Measurements from ENCODE around the gene KDM3A.

DNA sequence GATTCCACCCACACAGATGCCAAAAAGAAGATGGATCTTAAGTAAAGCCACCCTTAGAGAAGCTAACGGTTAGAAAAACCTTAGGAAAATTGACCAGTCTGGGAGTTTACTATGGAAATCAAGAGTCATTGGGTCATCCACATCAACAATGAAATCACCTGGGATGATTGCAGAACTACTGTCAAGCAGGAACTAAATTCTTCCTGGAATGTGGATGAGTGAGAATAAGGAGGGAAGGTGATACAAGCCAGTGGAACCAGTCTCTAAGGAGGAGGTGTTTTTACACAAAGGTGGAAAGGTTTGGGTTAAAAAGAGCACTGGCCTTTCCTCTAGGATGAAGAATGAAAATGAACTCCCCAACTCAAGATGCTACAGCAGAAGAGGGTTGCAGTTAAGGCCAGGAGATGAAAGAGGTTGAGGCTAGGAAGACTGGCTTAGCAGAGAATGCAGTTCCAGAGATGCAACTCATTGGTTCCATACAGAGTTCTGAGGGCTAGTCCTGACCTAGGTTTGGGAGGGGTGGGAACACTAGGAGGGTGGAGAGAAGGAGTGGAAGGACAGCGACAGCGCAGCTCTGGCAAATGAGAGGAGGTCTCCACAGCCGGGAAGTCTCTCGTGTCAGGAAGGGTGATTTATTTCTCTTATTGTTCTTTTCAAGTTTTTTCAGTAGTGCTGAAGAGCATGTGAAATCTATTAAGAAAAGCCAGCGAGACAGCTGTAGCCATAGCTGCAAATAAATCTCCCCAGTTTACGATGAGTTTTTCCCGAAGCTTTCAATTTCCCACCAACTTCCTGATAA, 27.7 kb upstream of the KDM3A start:
- TF ChIP-seq, protein P1, sequence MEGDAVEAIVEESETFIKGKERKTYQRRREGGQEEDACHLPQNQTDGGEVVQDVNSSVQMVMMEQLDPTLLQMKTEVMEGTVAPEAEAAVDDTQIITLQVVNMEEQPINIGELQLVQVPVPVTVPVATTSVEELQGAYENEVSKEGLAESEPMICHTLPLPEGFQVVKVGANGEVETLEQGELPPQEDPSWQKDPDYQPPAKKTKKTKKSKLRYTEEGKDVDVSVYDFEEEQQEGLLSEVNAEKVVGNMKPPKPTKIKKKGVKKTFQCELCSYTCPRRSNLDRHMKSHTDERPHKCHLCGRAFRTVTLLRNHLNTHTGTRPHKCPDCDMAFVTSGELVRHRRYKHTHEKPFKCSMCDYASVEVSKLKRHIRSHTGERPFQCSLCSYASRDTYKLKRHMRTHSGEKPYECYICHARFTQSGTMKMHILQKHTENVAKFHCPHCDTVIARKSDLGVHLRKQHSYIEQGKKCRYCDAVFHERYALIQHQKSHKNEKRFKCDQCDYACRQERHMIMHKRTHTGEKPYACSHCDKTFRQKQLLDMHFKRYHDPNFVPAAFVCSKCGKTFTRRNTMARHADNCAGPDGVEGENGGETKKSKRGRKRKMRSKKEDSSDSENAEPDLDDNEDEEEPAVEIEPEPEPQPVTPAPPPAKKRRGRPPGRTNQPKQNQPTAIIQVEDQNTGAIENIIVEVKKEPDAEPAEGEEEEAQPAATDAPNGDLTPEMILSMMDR (IDR thresholded peaks at IDR 0.05) = no peak
- TF ChIP-seq POLR2A (IDR thresholded peaks at IDR 0.05) (no peak), EP300 (IDR thresholded peaks at IDR 0.05) (no peak)
